ENCODE results near the gene GNB5.

GRCh38 chr15:52121896-52122295 lies 69.3 kb downstream of the GNB5 start:
- TF ChIP-seq POLR2AphosphoS5 (IDR thresholded peaks at IDR 0.05; ENCODE audit: low read depth, low read length) (no peak), POLR2A (IDR thresholded peaks at IDR 0.05; ENCODE audit: low read depth, low read length) (no peak), TAF1 (IDR thresholded peaks at IDR 0.05; ENCODE audit: borderline replicate concordance, low read depth, low read length) (no peak)

Data from GM12892 (cell line).